Spleen (tissue), 7 donors: ENCODE data around the gene ERGIC1.

Experiments used
- POLR2AphosphoS5 ChIP-seq, 3 donors: sonication (generic); formaldehyde crosslinking; IDR thresholded peaks; one replicate each; pipeline ENCODE4 v1.5.1; 2017; ENCODE audit warnings: antibody characterized with exemption in 3 of 3
- TF ChIP-seq, protein P1 (sequence below), 11 experiments: fragments of 200-600 bp in 7 of 11; fragments of 450-650 bp in 4 of 11; sonication (generic) in 4 of 11; IDR thresholded peaks in 8 of 11; conservative IDR thresholded peaks in 3 of 11; 1 replicate in 7 of 11; 2 replicates in 4 of 11; pipeline versions ENCODE4 v1.4.0 to v1.8.0; 2016 to 2021; ENCODE audit warnings: antibody characterized with exemption in 11 of 11, inconsistent platforms in 4 of 11, mild to moderate bottlenecking in 1 of 11
- donor health status: DM: no; HTN: no; CAD: no; lungs with moderate emphysema.
- donor health status: DM: no; HTN: no; CAD: no.
- donor health status: DM: no; HTN: no; CAD: no.

DNA sequence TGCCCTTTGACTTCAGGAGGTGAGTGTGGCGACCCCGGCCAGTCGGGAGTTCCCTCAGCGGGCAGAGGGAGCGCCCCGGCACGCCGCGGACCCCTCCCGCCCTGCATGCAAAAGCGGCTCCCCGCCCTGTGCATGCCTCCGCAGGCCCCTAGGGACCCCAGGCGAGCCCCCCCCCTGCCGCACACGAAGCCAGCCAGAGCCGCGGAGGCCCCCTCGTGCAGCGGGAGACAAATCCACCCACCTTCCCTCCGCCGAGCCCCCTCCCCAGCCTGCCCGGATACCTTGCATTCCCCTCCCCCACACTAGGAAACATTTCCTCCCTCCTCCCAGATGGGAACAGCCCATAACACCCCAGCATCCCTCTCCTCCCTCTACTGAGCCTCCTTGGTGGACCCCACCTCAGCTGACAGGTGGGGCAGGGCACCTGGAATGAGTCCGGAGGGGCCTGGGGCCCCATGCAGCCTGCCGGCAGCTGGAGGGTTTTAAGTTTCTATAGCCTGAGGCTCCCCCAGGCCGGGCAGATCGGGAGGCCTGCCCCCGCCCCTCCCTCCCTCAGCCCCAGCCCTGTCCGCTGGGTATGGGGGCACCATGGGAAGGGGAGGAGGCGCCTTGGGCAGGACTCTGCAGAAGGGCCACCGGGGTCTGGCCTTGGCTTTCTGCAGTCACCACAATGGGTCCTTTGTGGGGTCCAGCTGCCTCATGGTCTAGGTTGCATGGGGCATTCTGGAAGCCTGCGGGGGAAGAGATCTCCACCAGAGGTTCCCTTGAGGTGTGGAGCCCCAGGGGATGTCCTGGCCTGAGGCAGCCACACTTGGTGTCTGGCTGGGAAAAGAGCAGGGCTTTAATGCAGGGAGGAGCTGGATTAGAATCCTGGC is 601 bp downstream of the ERGIC1 start:
- TF ChIP-seq, protein P1, sequence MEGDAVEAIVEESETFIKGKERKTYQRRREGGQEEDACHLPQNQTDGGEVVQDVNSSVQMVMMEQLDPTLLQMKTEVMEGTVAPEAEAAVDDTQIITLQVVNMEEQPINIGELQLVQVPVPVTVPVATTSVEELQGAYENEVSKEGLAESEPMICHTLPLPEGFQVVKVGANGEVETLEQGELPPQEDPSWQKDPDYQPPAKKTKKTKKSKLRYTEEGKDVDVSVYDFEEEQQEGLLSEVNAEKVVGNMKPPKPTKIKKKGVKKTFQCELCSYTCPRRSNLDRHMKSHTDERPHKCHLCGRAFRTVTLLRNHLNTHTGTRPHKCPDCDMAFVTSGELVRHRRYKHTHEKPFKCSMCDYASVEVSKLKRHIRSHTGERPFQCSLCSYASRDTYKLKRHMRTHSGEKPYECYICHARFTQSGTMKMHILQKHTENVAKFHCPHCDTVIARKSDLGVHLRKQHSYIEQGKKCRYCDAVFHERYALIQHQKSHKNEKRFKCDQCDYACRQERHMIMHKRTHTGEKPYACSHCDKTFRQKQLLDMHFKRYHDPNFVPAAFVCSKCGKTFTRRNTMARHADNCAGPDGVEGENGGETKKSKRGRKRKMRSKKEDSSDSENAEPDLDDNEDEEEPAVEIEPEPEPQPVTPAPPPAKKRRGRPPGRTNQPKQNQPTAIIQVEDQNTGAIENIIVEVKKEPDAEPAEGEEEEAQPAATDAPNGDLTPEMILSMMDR (IDR thresholded peaks at IDR 0.05 in 8 of 11, conservative IDR thresholded peaks at IDR 0.05 in 3 of 11) = no peak
- peak in 2 of 3 donors; percentile 35 to 51 for TF ChIP-seq POLR2AphosphoS5 (IDR thresholded peaks at IDR 0.05)
